Measurements from ENCODE around the gene KCTD17. TPM values are rescaled to one million over a fixed set of nuclear protein-coding genes. Genes with fewer than 3 reads are reported as not detected.
"Not testable (repeated sequence)": the region's sequence is repeated elsewhere in the genome, so short reads cannot be mapped to it uniquely, and the experiment has no call there.

Gene KCTD17
- total RNA-seq, 1 donor from 2014 or later = 34.9 TPM

GRCh38 chr22:37070744-37071143, 19.2 kb downstream of the KCTD17 start:
- intact Hi-C loops (cut with DNase I) = no loop called here
- TF ChIP-seq CTCF (IDR thresholded peaks at IDR 0.05) = no peak
- no peak for DNase-seq (ENCODE audit: low spot score in 2 of 2)
- Histone ChIP-seq H3K4me3 (no peak overlapping the region), H3K27ac (no peak overlapping the region), H3K27me3 (peaks cover 6% of the 10 kb centered on the region), H3K9me3 (no peaks in the 10 kb centered on the region), H3K4me1 (no peaks in the 10 kb centered on the region), H3K36me3 (no peaks in the 10 kb centered on the region)

GRCh38 chr22:37071850-37072592, 20.5 kb downstream of the KCTD17 start:
- H3K36me3 ChIP-seq; intact Hi-C loops (cut with DNase I); H3K4me3 ChIP-seq; H3K27me3 ChIP-seq; H3K4me1 ChIP-seq; H3K9me3 ChIP-seq; DNase-seq (ENCODE audit: low spot score in 2 of 2); H3K27ac ChIP-seq: not testable (repeated sequence)

- no peaks in the 10 kb centered on the region for H3K36me3 ChIP-seq
- intact Hi-C loops (cut with DNase I) = no loop called here
- no peak for DNase-seq (ENCODE audit: low spot score in 2 of 2)
- peaks cover 6% of the 10 kb centered on the region for H3K27me3 ChIP-seq
- H3K9me3 ChIP-seq = no peaks in the 10 kb centered on the region
- no peaks in the 10 kb centered on the region for H3K4me1 ChIP-seq
- no peak for TF ChIP-seq CTCF (IDR thresholded peaks at IDR 0.05)
- H3K4me3 ChIP-seq = no peak overlapping the region
- H3K27ac ChIP-seq = no peak overlapping the region
These were observed 21.1 kb downstream of the KCTD17 start for GRCh38 chr22:37072673-37073072.

GRCh38 chr22:37074537-37074936, 23.0 kb downstream of the KCTD17 start:
- DNase-seq (ENCODE audit: low spot score in 2 of 2) = no peak
- H3K27ac ChIP-seq = no peak overlapping the region
- TF ChIP-seq CTCF (IDR thresholded peaks at IDR 0.05) = no peak
- intact Hi-C loops (cut with DNase I) = no loop called here
- no peak overlapping the region for H3K4me3 ChIP-seq
- no peaks in the 10 kb centered on the region for H3K27me3 ChIP-seq
- H3K36me3 ChIP-seq = no peaks in the 10 kb centered on the region
- no peaks in the 10 kb centered on the region for H3K9me3 ChIP-seq
- no peaks in the 10 kb centered on the region for H3K4me1 ChIP-seq

- H3K4me1 ChIP-seq = no peaks in the 10 kb centered on the region
- no peak for DNase-seq (ENCODE audit: low spot score in 2 of 2)
- intact Hi-C loops (cut with DNase I) = no loop called here
- TF ChIP-seq CTCF (IDR thresholded peaks at IDR 0.05) = no peak
- H3K9me3 ChIP-seq = no peaks in the 10 kb centered on the region
- H3K36me3 ChIP-seq = no peaks in the 10 kb centered on the region
- H3K27ac ChIP-seq = no peak overlapping the region
- H3K27me3 ChIP-seq = no peaks in the 10 kb centered on the region
- no peak overlapping the region for H3K4me3 ChIP-seq
These were observed 23.5 kb downstream of the KCTD17 start for GRCh38 chr22:37075046-37075445.

GRCh38 chr22:37075822-37076433, 24.4 kb downstream of the KCTD17 start:
- Histone ChIP-seq H3K27me3 (no peaks in the 10 kb centered on the region), H3K36me3 (no peaks in the 10 kb centered on the region), H3K4me1 (no peaks in the 10 kb centered on the region), H3K9me3 (no peaks in the 10 kb centered on the region), H3K27ac (no peak overlapping the region), H3K4me3 (no peak overlapping the region)
- no peak for DNase-seq (ENCODE audit: low spot score in 2 of 2)
- TF ChIP-seq CTCF (IDR thresholded peaks at IDR 0.05) = no peak
- intact Hi-C loops (cut with DNase I) = no loop called here
